Measurements from ENCODE around the gene BET1L.
"Not testable (repeated sequence)": the region's sequence is repeated elsewhere in the genome, so short reads cannot be mapped to it uniquely, and the experiment has no call there.

BET1L gene

DNA sequence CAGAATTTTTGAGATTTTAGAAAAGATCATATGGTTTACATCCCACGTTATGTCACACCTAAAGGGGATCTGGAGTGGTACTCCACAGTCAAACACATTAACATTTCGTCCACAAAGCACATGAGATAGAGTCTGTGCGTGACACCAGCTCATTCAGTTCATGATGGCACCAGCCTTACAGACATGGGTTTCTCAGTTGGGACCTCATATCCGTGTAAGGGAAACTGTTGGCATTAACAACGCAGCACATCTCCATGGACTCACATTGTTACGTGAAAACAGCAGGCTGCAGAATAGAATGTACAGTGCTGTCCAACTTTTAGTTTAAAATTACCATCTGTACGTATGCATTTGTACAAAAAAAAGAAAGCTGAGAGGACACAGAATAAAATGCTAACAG, 14.3 kb upstream of the BET1L start:
- no peaks in the 10 kb centered on the region for H3K4me1 ChIP-seq (ENCODE audit: insufficient read depth, poor library complexity, severe bottlenecking)
- no peaks in the 10 kb centered on the region for H3K27me3 ChIP-seq (ENCODE audit: insufficient read depth, poor library complexity, severe bottlenecking)
- DNase-seq (ENCODE audit: low spot score), result no peak
- TF ChIP-seq, protein P1, sequence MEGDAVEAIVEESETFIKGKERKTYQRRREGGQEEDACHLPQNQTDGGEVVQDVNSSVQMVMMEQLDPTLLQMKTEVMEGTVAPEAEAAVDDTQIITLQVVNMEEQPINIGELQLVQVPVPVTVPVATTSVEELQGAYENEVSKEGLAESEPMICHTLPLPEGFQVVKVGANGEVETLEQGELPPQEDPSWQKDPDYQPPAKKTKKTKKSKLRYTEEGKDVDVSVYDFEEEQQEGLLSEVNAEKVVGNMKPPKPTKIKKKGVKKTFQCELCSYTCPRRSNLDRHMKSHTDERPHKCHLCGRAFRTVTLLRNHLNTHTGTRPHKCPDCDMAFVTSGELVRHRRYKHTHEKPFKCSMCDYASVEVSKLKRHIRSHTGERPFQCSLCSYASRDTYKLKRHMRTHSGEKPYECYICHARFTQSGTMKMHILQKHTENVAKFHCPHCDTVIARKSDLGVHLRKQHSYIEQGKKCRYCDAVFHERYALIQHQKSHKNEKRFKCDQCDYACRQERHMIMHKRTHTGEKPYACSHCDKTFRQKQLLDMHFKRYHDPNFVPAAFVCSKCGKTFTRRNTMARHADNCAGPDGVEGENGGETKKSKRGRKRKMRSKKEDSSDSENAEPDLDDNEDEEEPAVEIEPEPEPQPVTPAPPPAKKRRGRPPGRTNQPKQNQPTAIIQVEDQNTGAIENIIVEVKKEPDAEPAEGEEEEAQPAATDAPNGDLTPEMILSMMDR (IDR thresholded peaks at IDR 0.05; ENCODE audit: poor library complexity, severe bottlenecking), result no peak
- H3K9me3 ChIP-seq (ENCODE audit: severe bottlenecking), result no peaks in the 10 kb centered on the region
- H3K4me3 ChIP-seq (ENCODE audit: severe bottlenecking), result no peak overlapping the region
- no peak overlapping the region for H3K27ac ChIP-seq (ENCODE audit: poor library complexity, severe bottlenecking)
- peaks cover 5% of the 10 kb centered on the region; the same call in 1 of the 2 replicates for H3K36me3 ChIP-seq (ENCODE audit: low read depth)
- no peak for ATAC-seq (ENCODE audit: low read depth)

DNA sequence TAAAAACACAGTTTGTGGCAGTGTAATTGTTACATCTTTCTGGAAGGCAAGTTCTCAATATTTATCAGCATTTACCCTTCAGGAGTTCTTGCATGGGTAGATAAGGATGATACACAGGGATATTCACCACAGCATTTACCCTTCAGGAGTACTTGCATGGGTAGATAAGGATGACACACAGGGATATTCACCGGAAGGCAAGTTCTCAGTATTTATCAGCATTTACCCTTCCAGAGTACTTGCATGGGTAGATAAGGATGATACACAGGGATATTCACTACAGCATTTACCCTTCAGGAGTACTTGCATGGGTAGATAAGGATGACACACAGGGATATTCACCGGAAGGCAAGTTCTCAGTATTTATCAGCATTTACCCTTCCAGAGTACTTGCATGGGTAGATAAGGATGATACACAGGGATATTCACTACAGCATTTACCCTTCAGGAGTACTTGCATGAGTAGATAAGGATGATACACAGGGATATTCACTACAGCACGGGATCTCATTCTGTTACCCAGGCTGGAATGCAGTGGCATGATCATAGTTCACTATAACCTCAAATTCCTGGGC, 13.5 kb upstream of the BET1L start:
- H3K9me3 ChIP-seq (ENCODE audit: severe bottlenecking), result not testable (repeated sequence)

DNA sequence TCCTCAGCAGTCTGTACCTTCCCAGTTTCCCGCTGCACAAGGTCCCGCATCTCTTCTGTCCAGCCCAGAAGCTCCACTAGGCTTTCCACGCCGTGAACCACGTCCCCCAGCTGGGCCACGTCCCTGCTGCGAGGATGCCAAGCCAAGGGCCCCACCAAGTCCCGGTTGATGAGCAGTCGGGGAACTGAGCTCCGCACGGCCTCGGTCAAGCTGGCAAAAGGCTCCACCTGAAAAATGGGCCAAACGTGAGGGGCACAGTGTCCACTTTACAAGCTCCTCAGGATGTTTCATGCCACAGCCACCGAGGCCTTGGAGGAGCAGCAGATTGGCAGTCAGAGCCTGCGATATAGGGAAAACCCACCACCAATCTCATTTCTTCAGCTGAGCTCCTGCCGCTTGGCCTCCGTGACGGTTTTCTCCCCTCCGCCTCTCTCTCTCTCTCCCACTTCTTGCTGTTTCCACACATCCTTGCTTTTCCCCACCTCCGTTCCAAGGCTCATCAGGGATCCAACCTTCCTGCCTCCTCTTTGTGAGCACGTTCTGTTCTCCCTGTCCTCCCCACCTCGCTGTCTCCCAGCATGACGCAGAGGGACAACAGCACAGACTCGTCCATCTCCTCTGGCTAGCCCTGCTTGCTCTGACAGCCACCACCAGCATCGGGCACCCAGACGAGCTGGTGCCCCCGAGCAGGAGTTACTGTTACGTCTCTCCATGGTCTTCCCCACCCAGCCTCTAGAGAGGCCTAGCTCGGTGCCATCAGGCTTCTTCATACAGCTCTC, 11.8 kb upstream of the BET1L start:
- Histone ChIP-seq H3K4me3 (ENCODE audit: severe bottlenecking) (no peak overlapping the region), H3K27ac (ENCODE audit: poor library complexity, severe bottlenecking) (no peak overlapping the region), H3K27me3 (ENCODE audit: insufficient read depth, poor library complexity, severe bottlenecking) (no peaks in the 10 kb centered on the region), H3K9me3 (ENCODE audit: severe bottlenecking) (no peaks in the 10 kb centered on the region), H3K36me3 (ENCODE audit: low read depth) (peaks cover 27% of the 10 kb centered on the region), H3K4me1 (ENCODE audit: insufficient read depth, poor library complexity, severe bottlenecking) (no peaks in the 10 kb centered on the region)
- ATAC-seq (ENCODE audit: low read depth), result no peak
- TF ChIP-seq, protein P1 (IDR thresholded peaks at IDR 0.05; ENCODE audit: poor library complexity, severe bottlenecking), result no peak
- DNase-seq (ENCODE audit: low spot score), result no peak

More for the DNA sequence above, 13.5 kb upstream of the BET1L start:
- not testable (repeated sequence) for ATAC-seq (ENCODE audit: low read depth); H3K4me1 ChIP-seq (ENCODE audit: insufficient read depth, poor library complexity, severe bottlenecking); H3K4me3 ChIP-seq (ENCODE audit: severe bottlenecking); H3K27me3 ChIP-seq (ENCODE audit: insufficient read depth, poor library complexity, severe bottlenecking); DNase-seq (ENCODE audit: low spot score); H3K27ac ChIP-seq (ENCODE audit: poor library complexity, severe bottlenecking)
- H3K36me3 ChIP-seq (ENCODE audit: low read depth), result peaks cover 10% of the 10 kb centered on the region

DNA sequence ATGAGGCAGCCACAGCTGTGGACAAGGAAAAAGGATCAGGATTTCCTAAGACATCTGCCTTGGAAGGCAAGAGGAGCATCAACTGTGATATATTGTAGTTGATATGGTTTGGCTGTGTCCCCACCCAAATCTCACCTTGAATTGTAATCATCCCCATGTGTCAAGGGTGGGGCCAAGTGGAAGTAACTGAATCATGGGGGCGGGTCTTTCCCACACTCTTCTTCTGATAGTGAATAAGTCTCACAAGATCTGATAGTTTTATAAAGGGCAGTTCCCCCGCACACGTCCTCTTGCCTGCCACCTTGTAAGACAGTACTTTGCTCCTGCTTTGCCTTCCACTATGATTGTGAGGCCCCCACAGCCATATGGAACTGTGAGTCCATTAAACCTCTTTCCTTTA, 10.5 kb upstream of the BET1L start:
- H3K9me3 ChIP-seq (ENCODE audit: severe bottlenecking), result no peaks in the 10 kb centered on the region
- no peak overlapping the region for H3K4me3 ChIP-seq (ENCODE audit: severe bottlenecking)
- no peak for ATAC-seq (ENCODE audit: low read depth)
- H3K27me3 ChIP-seq (ENCODE audit: insufficient read depth, poor library complexity, severe bottlenecking), result no peaks in the 10 kb centered on the region
- no peaks in the 10 kb centered on the region for H3K4me1 ChIP-seq (ENCODE audit: insufficient read depth, poor library complexity, severe bottlenecking)
- TF ChIP-seq, protein P1 (IDR thresholded peaks at IDR 0.05; ENCODE audit: poor library complexity, severe bottlenecking), result no peak
- no peak for DNase-seq (ENCODE audit: low spot score)
- H3K27ac ChIP-seq (ENCODE audit: poor library complexity, severe bottlenecking), result no peak overlapping the region
- H3K36me3 ChIP-seq (ENCODE audit: low read depth), result peaks cover 40% of the 10 kb centered on the region

DNA sequence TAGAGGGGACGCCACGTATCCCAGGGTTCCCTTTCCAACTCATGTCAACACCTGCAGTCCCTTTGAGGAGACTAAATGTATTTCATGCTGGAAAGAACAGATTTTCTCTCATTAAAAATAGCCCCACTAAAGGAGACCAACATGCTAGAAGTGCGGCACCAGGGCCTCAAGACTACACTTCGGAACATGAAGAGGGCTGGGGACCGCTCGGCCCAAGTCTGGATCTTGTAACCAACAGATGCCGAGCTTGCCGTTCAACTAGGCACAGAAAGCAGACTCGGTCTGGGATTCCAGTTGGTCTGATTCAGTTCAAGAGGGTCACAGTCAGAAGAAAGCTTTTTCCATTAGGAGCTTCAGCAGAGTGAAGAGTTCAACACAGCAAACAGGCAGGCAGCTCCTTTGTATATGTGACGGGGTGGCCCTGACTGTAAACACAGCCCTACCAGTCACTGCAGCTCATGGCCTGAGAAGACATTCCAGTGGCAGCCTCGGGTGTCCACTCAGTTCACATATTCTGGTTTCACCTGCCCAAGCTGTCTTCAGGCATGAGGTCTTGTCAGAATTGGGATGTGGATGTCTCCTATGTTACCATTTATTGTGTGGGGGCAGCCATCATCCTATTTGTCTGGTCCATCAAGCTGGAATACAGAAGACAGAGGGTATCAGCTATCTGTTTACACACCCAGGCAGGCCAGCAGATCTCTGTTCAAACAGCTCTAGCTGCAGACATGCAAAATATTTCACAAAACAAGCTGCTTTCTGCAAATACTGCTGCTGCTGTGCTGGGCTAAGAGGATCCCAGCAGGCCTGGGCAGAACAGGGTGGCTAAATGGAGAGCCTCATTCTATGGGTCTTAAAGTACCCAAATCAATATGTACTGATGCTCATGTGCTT, 9.1 kb upstream of the BET1L start:
- Histone ChIP-seq H3K4me3 (ENCODE audit: severe bottlenecking) (no peak overlapping the region), H3K36me3 (ENCODE audit: low read depth) (peaks cover 52% of the 10 kb centered on the region), H3K4me1 (ENCODE audit: insufficient read depth, poor library complexity, severe bottlenecking) (no peaks in the 10 kb centered on the region), H3K27me3 (ENCODE audit: insufficient read depth, poor library complexity, severe bottlenecking) (no peaks in the 10 kb centered on the region), H3K9me3 (ENCODE audit: severe bottlenecking) (no peaks in the 10 kb centered on the region), H3K27ac (ENCODE audit: poor library complexity, severe bottlenecking) (no peak overlapping the region)
- ATAC-seq (ENCODE audit: low read depth), result no peak; the same call in 2 of the 3 replicates
- TF ChIP-seq, protein P1 (IDR thresholded peaks at IDR 0.05; ENCODE audit: poor library complexity, severe bottlenecking), result no peak
- DNase-seq (ENCODE audit: low spot score), result no peak
